Left colon (tissue), 2 donors: ENCODE results near the gene SLC2A9. TPM values are rescaled to one million over a fixed set of nuclear protein-coding genes. Genes with fewer than 3 reads are reported as not detected.

ENCODE experiments used
- total RNA-seq, 2 donors: library from RNA; stranded (reverse); fragmentation: NEBNext Ultra II Directional; extraction: Animal tissue kit (Norgen Biotek cat#: 25700); gene quantifications; one replicate each; pipeline ENCODE4 v1.2.1, GENCODE V29; 2021
- donor health status: DM: no; HTN: no; CAD: no.
- donor health status: DM: yes; HTN: yes; CAD: no.

SLC2A9 gene
- total RNA-seq, 2 donors from 2014 or later: 5.1 to 5.2 TPM

Other genes starting within 250 kb of the SLC2A9 start
- under 1 TPM in 1 of 2 donors, not detected in 1; 0.28 TPM for gene DRD5, start 239.9 kb downstream of the SLC2A9 start, total RNA-seq
- 100 to 1,000 TPM; 448 to 457 TPM for gene WDR1, start 95.3 kb upstream of the SLC2A9 start, total RNA-seq